Keratinocyte (primary cell): Measurements from ENCODE around the gene HES2. TPM values are rescaled to one million over a fixed set of nuclear protein-coding genes. Genes with fewer than 3 reads are reported as not detected.

ENCODE experiments used
- DNase-seq: peaks from one replicate; pipeline ENCODE4 v3.0.0-alpha.2; 2011; ENCODE audit warnings: low read depth, missing footprints, low spot score
- FAIRE-seq: peaks from 2 replicates; lab custom pipeline; 2011; peaks lifted over from hg19 to GRCh38; lab: Jason Lieb, UNC
- H2AFZ ChIP-seq: 2 replicates; pipeline ENCODE4 v1.6.0; 2012; ENCODE audit warnings: low read length, control low read depth, inconsistent platforms; ENCODE audit not compliant: control insufficient read depth
- H3K27ac ChIP-seq: 2 replicates; pipeline ENCODE4 v1.5.1; 2011; ENCODE audit warnings: low read length; ENCODE audit not compliant: control insufficient read depth, insufficient read depth
- H3K27me3 ChIP-seq: 3 replicates; pipeline ENCODE4 v1.6.0; 2011; ENCODE audit warnings: low read length; ENCODE audit not compliant: control insufficient read depth, insufficient read depth; ENCODE audit errors: extremely low read depth
- H3K36me3 ChIP-seq, 2 experiments: 2 replicates in 1 of 2; 3 replicates in 1 of 2; pipeline ENCODE4 v1.5.1; 2011; ENCODE audit warnings: low read length in 2 of 2, mild to moderate bottlenecking in 1 of 2; ENCODE audit not compliant: control insufficient read depth in 2 of 2, insufficient read depth in 2 of 2; ENCODE audit errors: extremely low read depth in 1 of 2
- H3K4me1 ChIP-seq: 3 replicates; pipeline ENCODE4 v1.5.1; 2011; ENCODE audit warnings: low read length; ENCODE audit not compliant: control insufficient read depth, insufficient read depth; ENCODE audit errors: extremely low read depth
- H3K4me2 ChIP-seq: 3 replicates; pipeline ENCODE4 v1.6.0; 2011; ENCODE audit warnings: low read depth, low read length; ENCODE audit not compliant: control insufficient read depth, insufficient read depth; ENCODE audit errors: extremely low read depth
- H3K4me3 ChIP-seq, 3 experiments: fragments of 200-600 bp in 1 of 3; sonication (generic) in 1 of 3; 2 replicates in 2 of 3; 3 replicates in 1 of 3; pipeline ENCODE4 v1.5.1; 2011 to 2016; ENCODE audit warnings: low read length in 3 of 3, mild to moderate bottlenecking in 3 of 3, control low read depth in 2 of 3, inconsistent platforms in 1 of 3, low read depth in 1 of 3, mixed read lengths in 1 of 3, mixed run types in 1 of 3, moderate library complexity in 1 of 3; ENCODE audit not compliant: control insufficient read depth in 2 of 3, insufficient read depth in 2 of 3; ENCODE audit errors: extremely low read depth in 1 of 3
- H3K79me2 ChIP-seq: 2 replicates; pipeline ENCODE4 v1.6.0; 2012; ENCODE audit warnings: low read length; ENCODE audit not compliant: control insufficient read depth, insufficient read depth
- H3K9ac ChIP-seq: 3 replicates; pipeline ENCODE4 v1.6.0; 2011; ENCODE audit warnings: low read length; ENCODE audit not compliant: control insufficient read depth, insufficient read depth; ENCODE audit errors: extremely low read depth
- H3K9me1 ChIP-seq: 3 replicates; pipeline ENCODE4 v1.6.0; 2011; ENCODE audit warnings: low read length; ENCODE audit not compliant: control insufficient read depth, insufficient read depth; ENCODE audit errors: extremely low read depth
- H3K9me3 ChIP-seq: 2 replicates; pipeline ENCODE4 v1.5.1; 2012; ENCODE audit warnings: low read depth, low read length; ENCODE audit not compliant: control insufficient read depth
- H4K20me1 ChIP-seq: 3 replicates; pipeline ENCODE4 v1.6.0; 2011; ENCODE audit warnings: low read length; ENCODE audit not compliant: control insufficient read depth, insufficient read depth; ENCODE audit errors: extremely low read depth
- CTCF ChIP-seq, 3 experiments: IDR thresholded peaks in 1 of 3; conservative IDR thresholded peaks in 1 of 3; optimal IDR thresholded peaks in 1 of 3; 2 replicates in 2 of 3; 3 replicates in 1 of 3; pipeline versions ENCODE3 to v1.5.1; 2011; ENCODE audit warnings: low read length in 3 of 3, mild to moderate bottlenecking in 3 of 3, moderate library complexity in 2 of 3, control low read depth in 1 of 3, inconsistent platforms in 1 of 3; ENCODE audit not compliant: insufficient read depth in 2 of 3; ENCODE audit errors: extremely low read depth in 1 of 3
- EZH2 ChIP-seq: IDR thresholded peaks from one replicate; pipeline ENCODE4 v1.6.1; 2012; ENCODE audit warnings: inconsistent platforms, mild to moderate bottlenecking, low read length, moderate library complexity
- dilution Hi-C: fragments of 300-500 bp; cut with MboI; formaldehyde crosslinking; loops from one replicate; pipeline ENCODE4 v1.7.0; 2020; ENCODE audit warnings: low sequenced_read_pairs; ENCODE audit not compliant: extremely low pct_ligation_motif_present
- polyA plus RNA-seq, 5 experiments: library from polyadenylated mRNA; depleted of rRNA in 3 of 5; stranded (reverse) in 3 of 5; stranded (forward) in 1 of 5; unstranded in 1 of 5; fragments of >200 nt; gene quantifications; 1 replicate in 1 of 5; 2 replicates in 3 of 5; 3 replicates in 1 of 5; pipeline versions ENCODE4 v1.2.1 to v1.2.3, GENCODE V29; 2011 to 2012; ENCODE audit warnings: missing spikeins in 2 of 5, low read depth in 1 of 5, low replicate concordance in 1 of 5

HES2 gene
- polyA plus RNA-seq, 1 donor (not counting 4 experiments of a cell fraction or from before 2014, with no cell fraction given): 30.1 TPM

- no peaks in the 10 kb centered on the region for H3K9me3 ChIP-seq
- H3K4me2 ChIP-seq: no peak overlapping the region
- H3K27ac ChIP-seq: no peak overlapping the region
- no peak overlapping the region for H3K4me3 ChIP-seq
- H3K36me3 ChIP-seq: peaks cover 52 to 66% of the 10 kb centered on the region in 2 experiments
- no peak for DNase-seq
- no peaks in the 10 kb centered on the region for H4K20me1 ChIP-seq
- no peaks in the 10 kb centered on the region for H3K27me3 ChIP-seq
- TF ChIP-seq EZH2: no peak
- no peak for FAIRE-seq
- H2AFZ ChIP-seq: no peak overlapping the region
- no peaks in the 10 kb centered on the region for H3K4me1 ChIP-seq
- H3K9ac ChIP-seq: no peak overlapping the region
- dilution Hi-C loops: no loop called here
- H3K79me2 ChIP-seq: no peaks in the 10 kb centered on the region
- H3K9me1 ChIP-seq: no peaks in the 10 kb centered on the region
Measured at GRCh38 chr1:6465461-6466005, 45.8 kb upstream of the HES2 start.

- no peaks in the 10 kb centered on the region for H3K27me3 ChIP-seq
- H2AFZ ChIP-seq: no peak overlapping the region
- no peaks in the 10 kb centered on the region for H3K79me2 ChIP-seq
- no peak for DNase-seq
- H3K27ac ChIP-seq: no peak overlapping the region
- dilution Hi-C loops: no loop called here
- no peak overlapping the region for H3K4me3 ChIP-seq
- H4K20me1 ChIP-seq: no peaks in the 10 kb centered on the region
- H3K36me3 ChIP-seq: peaks cover 46 to 62% of the 10 kb centered on the region in 2 experiments
- H3K4me2 ChIP-seq: no peak overlapping the region
- no peaks in the 10 kb centered on the region for H3K4me1 ChIP-seq
- no peaks in the 10 kb centered on the region for H3K9me3 ChIP-seq
- no peak overlapping the region for H3K9ac ChIP-seq
- H3K9me1 ChIP-seq: no peaks in the 10 kb centered on the region
- no peak for FAIRE-seq
- no peak for TF ChIP-seq EZH2
- TF ChIP-seq CTCF (optimal IDR thresholded peaks at IDR 0.05 in 1 of 3, IDR thresholded peaks at IDR 0.05 in 1 of 3, conservative IDR thresholded peaks at IDR 0.05 in 1 of 3; ENCODE audit: extremely low read depth in 1 of 3, insufficient read depth in 2 of 3, low read length in 3 of 3): no peak
Measured at GRCh38 chr1:6464915-6465314, 45.2 kb upstream of the HES2 start.

- H3K9me3 ChIP-seq: no peaks in the 10 kb centered on the region
- DNase-seq (no peak), FAIRE-seq (no peak)
- H3K4me2 ChIP-seq: no peak overlapping the region
- no peaks in the 10 kb centered on the region for H4K20me1 ChIP-seq
- no peak for TF ChIP-seq EZH2
- TF ChIP-seq CTCF (optimal IDR thresholded peaks at IDR 0.05 in 1 of 3, IDR thresholded peaks at IDR 0.05 in 1 of 3, conservative IDR thresholded peaks at IDR 0.05 in 1 of 3; ENCODE audit: extremely low read depth in 1 of 3, insufficient read depth in 2 of 3, low read length in 3 of 3): peak in 1 of 3 experiments; percentile 26
- no peak overlapping the region for H3K9ac ChIP-seq
- no peak overlapping the region for H3K4me3 ChIP-seq
- dilution Hi-C loops: no loop called here
- no peak overlapping the region for H2AFZ ChIP-seq
- H3K79me2 ChIP-seq: no peaks in the 10 kb centered on the region
- H3K27me3 ChIP-seq: no peaks in the 10 kb centered on the region
- H3K4me1 ChIP-seq: no peaks in the 10 kb centered on the region
- no peaks in the 10 kb centered on the region for H3K9me1 ChIP-seq
- H3K27ac ChIP-seq: no peak overlapping the region
- H3K36me3 ChIP-seq: peaks cover 42 to 58% of the 10 kb centered on the region in 2 experiments
Measured at GRCh38 chr1:6464514-6464836, 44.8 kb upstream of the HES2 start.
